AG10803 (cell line): ENCODE measurements around the gene ADARB2.

Experiments used
- DNase-seq: peaks from one replicate; pipeline ENCODE4 v3.0.0; 2010; ENCODE audit warnings: low read depth
- H3K4me3 ChIP-seq: 2 replicates; pipeline ENCODE4 v1.5.1; 2011; ENCODE audit warnings: mild to moderate bottlenecking, low read length, control low read depth
- CTCF ChIP-seq: conservative IDR thresholded peaks from 2 replicates; pipeline ENCODE4 v1.5.1; 2011; ENCODE audit warnings: mild to moderate bottlenecking, low read length, control low read depth, inconsistent platforms

Gene ADARB2

GRCh38 chr10:1475771-1476454 is 261.4 kb downstream of the ADARB2 start:
- no peak for DNase-seq
- H3K4me3 ChIP-seq = no peak overlapping the region
- TF ChIP-seq CTCF = no peak

GRCh38 chr10:1475098-1475591 is 262.2 kb downstream of the ADARB2 start:
- DNase-seq = no peak
- TF ChIP-seq CTCF = no peak
- H3K4me3 ChIP-seq = no peak overlapping the region

GRCh38 chr10:1474376-1475097 is 262.8 kb downstream of the ADARB2 start:
- no peak for DNase-seq
- no peak overlapping the region for H3K4me3 ChIP-seq
- no peak for TF ChIP-seq CTCF

- no peak overlapping the region for H3K4me3 ChIP-seq
- TF ChIP-seq CTCF = no peak
- DNase-seq = no peak
Observed at GRCh38 chr10:1473874-1474273, 263.5 kb downstream of the ADARB2 start.

- TF ChIP-seq CTCF = no peak
- H3K4me3 ChIP-seq = no peak overlapping the region
- no peak for DNase-seq
Observed at GRCh38 chr10:1472178-1472958, 265.0 kb downstream of the ADARB2 start.

- H3K4me3 ChIP-seq = no peak overlapping the region
- DNase-seq = no peak
- TF ChIP-seq CTCF = no peak
Observed at GRCh38 chr10:1468811-1469210, 268.5 kb downstream of the ADARB2 start.
